Measurements from ENCODE around the gene CDC42BPG.

The CDC42BPG gene

DNA sequence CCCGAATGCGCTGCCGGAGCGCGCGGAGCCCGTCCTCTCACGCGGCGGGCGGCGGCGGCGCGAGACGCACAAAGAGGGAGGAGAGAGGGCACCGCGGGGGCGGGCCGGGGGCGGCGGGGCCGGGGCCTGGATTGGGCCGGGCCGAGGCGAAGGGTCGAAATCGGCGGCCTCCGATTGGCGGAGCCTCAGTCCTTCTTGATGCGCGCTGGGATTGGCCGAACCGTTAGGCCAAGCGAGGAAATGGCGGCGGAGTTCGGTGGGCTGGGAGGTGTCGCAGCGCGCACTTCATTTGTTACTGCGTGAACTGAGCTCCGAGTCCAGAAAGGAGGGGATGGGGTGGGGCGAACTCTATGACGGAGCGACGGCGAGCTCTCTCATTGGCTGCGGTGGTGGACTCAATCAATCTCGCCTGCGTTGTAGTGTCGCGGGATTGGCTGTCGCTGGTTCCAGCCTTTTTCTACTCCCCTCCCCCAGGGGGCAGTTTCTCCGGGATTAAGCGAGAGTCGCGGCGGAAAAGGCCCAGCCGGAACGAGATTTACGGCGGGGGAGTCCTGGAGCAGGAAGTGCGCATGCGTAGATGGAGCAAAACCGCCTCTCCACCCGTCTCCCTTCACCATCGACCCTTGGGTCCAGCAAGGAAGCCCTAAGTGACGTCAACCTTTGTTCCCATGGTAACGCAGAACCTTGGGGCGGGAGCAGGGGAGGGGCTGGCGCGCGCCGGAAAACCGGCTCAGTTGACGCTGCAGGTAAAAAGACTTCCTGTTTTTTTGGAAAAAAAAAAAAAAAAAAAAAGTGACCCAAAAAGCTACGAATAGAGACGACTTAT is 65.8 kb downstream of the CDC42BPG start, which contains the start of gene SF1 (continued):
- TF ChIP-seq, protein P1, sequence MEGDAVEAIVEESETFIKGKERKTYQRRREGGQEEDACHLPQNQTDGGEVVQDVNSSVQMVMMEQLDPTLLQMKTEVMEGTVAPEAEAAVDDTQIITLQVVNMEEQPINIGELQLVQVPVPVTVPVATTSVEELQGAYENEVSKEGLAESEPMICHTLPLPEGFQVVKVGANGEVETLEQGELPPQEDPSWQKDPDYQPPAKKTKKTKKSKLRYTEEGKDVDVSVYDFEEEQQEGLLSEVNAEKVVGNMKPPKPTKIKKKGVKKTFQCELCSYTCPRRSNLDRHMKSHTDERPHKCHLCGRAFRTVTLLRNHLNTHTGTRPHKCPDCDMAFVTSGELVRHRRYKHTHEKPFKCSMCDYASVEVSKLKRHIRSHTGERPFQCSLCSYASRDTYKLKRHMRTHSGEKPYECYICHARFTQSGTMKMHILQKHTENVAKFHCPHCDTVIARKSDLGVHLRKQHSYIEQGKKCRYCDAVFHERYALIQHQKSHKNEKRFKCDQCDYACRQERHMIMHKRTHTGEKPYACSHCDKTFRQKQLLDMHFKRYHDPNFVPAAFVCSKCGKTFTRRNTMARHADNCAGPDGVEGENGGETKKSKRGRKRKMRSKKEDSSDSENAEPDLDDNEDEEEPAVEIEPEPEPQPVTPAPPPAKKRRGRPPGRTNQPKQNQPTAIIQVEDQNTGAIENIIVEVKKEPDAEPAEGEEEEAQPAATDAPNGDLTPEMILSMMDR (tag by site-specific recombination; IDR thresholded peaks at IDR 0.05), result peak; percentile 41; the same call in 1 of the 2 replicates
- TF ChIP-seq ZNF266 (tag by site-specific recombination; IDR thresholded peaks at IDR 0.05; ENCODE audit: low read depth), result no peak
- no peak for TF ChIP-seq KLF7 (tag by site-specific recombination; IDR thresholded peaks at IDR 0.05; ENCODE audit: borderline replicate concordance)
- TF ChIP-seq KLF10 (tag by site-specific recombination; IDR thresholded peaks at IDR 0.05), result peak; percentile 75; the same call in 1 of the 2 replicates
- TF ChIP-seq ZNF76 (tag by site-specific recombination; IDR thresholded peaks at IDR 0.05; ENCODE audit: borderline replicate concordance, low read depth), result peak; percentile 29; the same call in 1 of the 2 replicates
- TF ChIP-seq, protein P2, sequence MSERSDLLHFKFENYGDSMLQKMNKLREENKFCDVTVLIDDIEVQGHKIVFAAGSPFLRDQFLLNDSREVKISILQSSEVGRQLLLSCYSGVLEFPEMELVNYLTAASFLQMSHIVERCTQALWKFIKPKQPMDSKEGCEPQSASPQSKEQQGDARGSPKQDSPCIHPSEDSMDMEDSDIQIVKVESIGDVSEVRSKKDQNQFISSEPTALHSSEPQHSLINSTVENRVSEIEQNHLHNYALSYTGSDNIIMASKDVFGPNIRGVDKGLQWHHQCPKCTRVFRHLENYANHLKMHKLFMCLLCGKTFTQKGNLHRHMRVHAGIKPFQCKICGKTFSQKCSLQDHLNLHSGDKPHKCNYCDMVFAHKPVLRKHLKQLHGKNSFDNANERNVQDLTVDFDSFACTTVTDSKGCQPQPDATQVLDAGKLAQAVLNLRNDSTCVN (tag by site-specific recombination; optimal IDR thresholded peaks at IDR 0.05), result peak; percentile 68
- TF ChIP-seq ZNF341 (tag by site-specific recombination; IDR thresholded peaks at IDR 0.05; ENCODE audit: low read depth), result peak; percentile 40
- peak; percentile 33; the same call in 1 of the 2 replicates for TF ChIP-seq KLF9 (tag by site-specific recombination; IDR thresholded peaks at IDR 0.05; ENCODE audit: low read depth)
- peak; percentile 68; the same call in 1 of the 2 replicates for TF ChIP-seq ZSCAN16 (tag by site-specific recombination; IDR thresholded peaks at IDR 0.05)
- no peak for TF ChIP-seq ZNF670 (tag by site-specific recombination; IDR thresholded peaks at IDR 0.05; ENCODE audit: low read depth)
- TF ChIP-seq KLF1 (tag by site-specific recombination; IDR thresholded peaks at IDR 0.05), result no peak
- TF ChIP-seq GLIS1 (tag by site-specific recombination; IDR thresholded peaks at IDR 0.05), result peak; percentile 31; the same call in 1 of the 2 replicates
- TF ChIP-seq ZNF10 (tag by site-specific recombination; IDR thresholded peaks at IDR 0.05), result 0 out of 2 replicates have a peak, but pooled peaks have one; percentile 19
- peak; percentile 91 for TF ChIP-seq ZNF629 (tag by site-specific recombination; IDR thresholded peaks at IDR 0.05)
- 0 out of 2 replicates have a peak, but pooled peaks have one; percentile 34 for TF ChIP-seq ZBTB48 (tag by site-specific recombination; IDR thresholded peaks at IDR 0.05)
- TF ChIP-seq SCRT1 (tag by site-specific recombination; IDR thresholded peaks at IDR 0.05; ENCODE audit: borderline replicate concordance), result no peak
- TF ChIP-seq, protein P3, sequence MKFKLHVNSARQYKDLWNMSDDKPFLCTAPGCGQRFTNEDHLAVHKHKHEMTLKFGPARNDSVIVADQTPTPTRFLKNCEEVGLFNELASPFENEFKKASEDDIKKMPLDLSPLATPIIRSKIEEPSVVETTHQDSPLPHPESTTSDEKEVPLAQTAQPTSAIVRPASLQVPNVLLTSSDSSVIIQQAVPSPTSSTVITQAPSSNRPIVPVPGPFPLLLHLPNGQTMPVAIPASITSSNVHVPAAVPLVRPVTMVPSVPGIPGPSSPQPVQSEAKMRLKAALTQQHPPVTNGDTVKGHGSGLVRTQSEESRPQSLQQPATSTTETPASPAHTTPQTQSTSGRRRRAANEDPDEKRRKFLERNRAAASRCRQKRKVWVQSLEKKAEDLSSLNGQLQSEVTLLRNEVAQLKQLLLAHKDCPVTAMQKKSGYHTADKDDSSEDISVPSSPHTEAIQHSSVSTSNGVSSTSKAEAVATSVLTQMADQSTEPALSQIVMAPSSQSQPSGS (tag by site-specific recombination; IDR thresholded peaks at IDR 0.05; ENCODE audit: low read depth), result peak; percentile 94
- TF ChIP-seq KLF8 (tag by site-specific recombination; IDR thresholded peaks at IDR 0.05), result peak; percentile 30; the same call in 1 of the 2 replicates
- TF ChIP-seq IKZF3 (tag by site-specific recombination; IDR thresholded peaks at IDR 0.05), result peak; percentile 88
- peak; percentile 74 for TF ChIP-seq ZEB2 (tag by site-specific recombination; IDR thresholded peaks at IDR 0.05)
- no peak for TF ChIP-seq ZNF23 (tag by site-specific recombination; IDR thresholded peaks at IDR 0.05; ENCODE audit: borderline replicate concordance)
- TF ChIP-seq YY2 (tag by site-specific recombination; IDR thresholded peaks at IDR 0.05), result peak; percentile 60; the same call in 1 of the 2 replicates
- 0 out of 2 replicates have a peak, but pooled peaks have one; percentile 18 for TF ChIP-seq KLF16 (tag by site-specific recombination; IDR thresholded peaks at IDR 0.05)
- TF ChIP-seq, protein P4, sequence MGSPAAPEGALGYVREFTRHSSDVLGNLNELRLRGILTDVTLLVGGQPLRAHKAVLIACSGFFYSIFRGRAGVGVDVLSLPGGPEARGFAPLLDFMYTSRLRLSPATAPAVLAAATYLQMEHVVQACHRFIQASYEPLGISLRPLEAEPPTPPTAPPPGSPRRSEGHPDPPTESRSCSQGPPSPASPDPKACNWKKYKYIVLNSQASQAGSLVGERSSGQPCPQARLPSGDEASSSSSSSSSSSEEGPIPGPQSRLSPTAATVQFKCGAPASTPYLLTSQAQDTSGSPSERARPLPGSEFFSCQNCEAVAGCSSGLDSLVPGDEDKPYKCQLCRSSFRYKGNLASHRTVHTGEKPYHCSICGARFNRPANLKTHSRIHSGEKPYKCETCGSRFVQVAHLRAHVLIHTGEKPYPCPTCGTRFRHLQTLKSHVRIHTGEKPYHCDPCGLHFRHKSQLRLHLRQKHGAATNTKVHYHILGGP (tag by site-specific recombination; IDR thresholded peaks at IDR 0.05), result no peak

Data from HEK293 (cell line).